Liver (tissue), 9 donors: ENCODE data around the gene NTN3. TPM values are rescaled to one million over a fixed set of nuclear protein-coding genes. Genes with fewer than 3 reads are reported as not detected.

ENCODE experiments used
- DNase-seq: peaks from one replicate; pipeline ENCODE4 v3.0.0-alpha.2; 2017; ENCODE audit warnings: low spot score
- H3K27ac ChIP-seq, 2 donors: one replicate each; pipeline ENCODE4 v1.7.0; 2013; ENCODE audit warnings: inconsistent platforms in 2 of 2, low read length in 2 of 2, control low read depth in 1 of 2, low read depth in 1 of 2, mild to moderate bottlenecking in 1 of 2
- H3K27me3 ChIP-seq, 4 donors: one replicate each; pipeline versions ENCODE4 v1.6.1 to v1.7.0; 2013; ENCODE audit warnings: low read length in 3 of 4, inconsistent platforms in 1 of 4, mild to moderate bottlenecking in 1 of 4, moderate library complexity in 1 of 4; ENCODE audit not compliant: control insufficient read depth in 4 of 4, insufficient read depth in 4 of 4
- H3K36me3 ChIP-seq, 4 donors: one replicate each; pipeline versions ENCODE4 v1.6.1 to v1.7.0; 2013; ENCODE audit warnings: low read length in 3 of 4, mild to moderate bottlenecking in 3 of 4, low read depth in 1 of 4, moderate library complexity in 1 of 4; ENCODE audit not compliant: control insufficient read depth in 4 of 4, insufficient read depth in 3 of 4
- H3K4me1 ChIP-seq, 4 donors: one replicate each; pipeline versions ENCODE4 v1.6.1 to v1.7.0; 2013; ENCODE audit warnings: low read length in 3 of 4, mild to moderate bottlenecking in 3 of 4, moderate library complexity in 1 of 4; ENCODE audit not compliant: control insufficient read depth in 4 of 4, insufficient read depth in 4 of 4
- H3K4me3 ChIP-seq, 3 donors: one replicate each; pipeline versions ENCODE4 v1.6.1 to v1.7.0; 2013; ENCODE audit warnings: low read length in 3 of 3, control low read depth in 1 of 3, low read depth in 1 of 3, mild to moderate bottlenecking in 1 of 3
- H3K9ac ChIP-seq, 2 donors: one replicate each; pipeline ENCODE4 v1.7.0; 2013; ENCODE audit warnings: low read length in 2 of 2, mild to moderate bottlenecking in 2 of 2, moderate library complexity in 2 of 2, control low read depth in 1 of 2, low read depth in 1 of 2
- H3K9me3 ChIP-seq, 4 donors: one replicate each; pipeline versions ENCODE4 v1.6.1 to v1.7.0; 2013; ENCODE audit warnings: low read length in 3 of 4; ENCODE audit not compliant: control insufficient read depth in 4 of 4
- ATF3 ChIP-seq: IDR thresholded peaks from 2 replicates; pipeline ENCODE4 v1.6.1; 2016; ENCODE audit warnings: antibody characterized with exemption
- CTCF ChIP-seq: fragments of 150-350 bp; IDR thresholded peaks from 2 replicates; pipeline ENCODE4 v1.5.1; 2017; ENCODE audit warnings: improper control_type of control experiment, low read depth, low read length; ENCODE audit not compliant: missing input control
- EGR1 ChIP-seq, 2 donors: IDR thresholded peaks; 2 replicates each; pipeline ENCODE4 v1.6.1; 2016 to 2018; ENCODE audit warnings: antibody characterized with exemption in 2 of 2, low read depth in 2 of 2
- FOXA1 ChIP-seq: IDR thresholded peaks from 2 replicates; pipeline ENCODE4 v1.6.1; 2016; ENCODE audit warnings: antibody characterized with exemption
- FOXA2 ChIP-seq: IDR thresholded peaks from 2 replicates; pipeline ENCODE4 v1.6.1; 2016; ENCODE audit warnings: antibody characterized with exemption
- HNF4A ChIP-seq, 2 donors: conservative IDR thresholded peaks; 2 replicates each; pipeline ENCODE4 v1.6.1; 2016; ENCODE audit warnings: antibody characterized with exemption in 2 of 2, mild to moderate bottlenecking in 2 of 2
- NR2F2 ChIP-seq: IDR thresholded peaks from 2 replicates; pipeline ENCODE4 v1.6.1; 2016; ENCODE audit warnings: antibody characterized with exemption
- REST ChIP-seq: IDR thresholded peaks from 2 replicates; pipeline ENCODE4 v1.6.1; 2016; ENCODE audit warnings: antibody characterized with exemption, mild to moderate bottlenecking
- RXRA ChIP-seq, 2 donors: IDR thresholded peaks; 2 replicates each; pipeline ENCODE4 v1.6.1; 2017 to 2018; ENCODE audit warnings: antibody characterized with exemption in 2 of 2, mild to moderate bottlenecking in 1 of 2
- SP1 ChIP-seq: IDR thresholded peaks from 2 replicates; pipeline ENCODE4 v1.6.1; 2018; ENCODE audit warnings: antibody characterized with exemption, mild to moderate bottlenecking
- TAF1 ChIP-seq: conservative IDR thresholded peaks from 2 replicates; pipeline ENCODE4 v1.6.1; 2016; ENCODE audit warnings: antibody characterized with exemption, mild to moderate bottlenecking
- YY1 ChIP-seq: IDR thresholded peaks from 2 replicates; pipeline ENCODE4 v1.6.1; 2016; ENCODE audit warnings: antibody characterized with exemption, mild to moderate bottlenecking
- WGBS: extraction: QIAGEN DNeasy Blood & Tissue Kit; methylation state at CpG from one replicate; pipeline ENCODE4 v1.1.7; 2013; 5-methylcytosine and 5-hydroxymethylcytosine counted together
- polyA plus RNA-seq, 2 donors: library from polyadenylated mRNA; stranded (reverse) in 1 of 2; unstranded in 1 of 2; fragments of 200-250 nt in 1 of 2; fragments of >200 nt in 1 of 2; fragmentation: Nextera tagmentation in 1 of 2; extraction: Ambion mirVana in 1 of 2; gene quantifications; one replicate each; pipeline versions ENCODE4 v1.2.1 to v1.2.3, GENCODE V29; 2013 to 2015
- total RNA-seq, 2 donors: library from RNA; depleted of rRNA; stranded (reverse); fragments of >200 nt; gene quantifications; one replicate each; pipeline ENCODE4 v1.2.3, GENCODE V29; 2014
- donor health status: healthy.
- donor health status: healthy.
- donor health status: healthy.
- donor health status: healthy.
- donor health status: healthy.

Gene NTN3
- total and polyA plus RNA-seq, 4 donors: 0.19 to 2.3 (median 0.28) TPM; not detected in 1

- Histone ChIP-seq H3K27me3 (no peaks in the 10 kb centered on the region), H3K27ac (peak overlapping the region; percentile 41 to 74), H3K9ac (no peak overlapping the region), H3K36me3 (no peaks in the 10 kb centered on the region), H3K4me3 (no peak overlapping the region), H3K4me1 (peaks cover 0 to 9% (median 4%) of the 10 kb centered on the region in 4 donors), H3K9me3 (no peaks in the 10 kb centered on the region)
- DNase-seq: no peak
- TF ChIP-seq NR2F2 (no peak), FOXA2 (no peak), SP1 (no peak), EGR1 (IDR thresholded peaks at IDR 0.05; ENCODE audit: low read depth in 2 of 2) (no peak), RXRA (IDR thresholded peaks at IDR 0.05) (no peak)
- WGBS: 87% methylated on average over 11 of the region's 11 CpGs
Observed at GRCh38 chr16:2507665-2508064, 36.6 kb downstream of the NTN3 start.

GRCh38 chr16:2508722-2509400 is 37.8 kb downstream of the NTN3 start:
- Histone ChIP-seq H3K27me3 (no peaks in the 10 kb centered on the region), H3K4me1 (peaks cover 0 to 9% (median 3%) of the 10 kb centered on the region in 4 donors), H3K9me3 (no peaks in the 10 kb centered on the region), H3K9ac (no peak overlapping the region), H3K27ac (no peak overlapping the region), H3K36me3 (no peaks in the 10 kb centered on the region), H3K4me3 (no peak overlapping the region)
- TF ChIP-seq TAF1 (no peak), RXRA (IDR thresholded peaks at IDR 0.05) (no peak), FOXA1 (no peak), YY1 (no peak), EGR1 (IDR thresholded peaks at IDR 0.05; ENCODE audit: low read depth in 2 of 2) (no peak), CTCF (no peak), HNF4A (conservative IDR thresholded peaks at IDR 0.05) (no peak), REST (no peak), ATF3 (no peak)
- 93% methylated on average over 18 of the region's 18 CpGs for WGBS
- DNase-seq: no peak
